Measurements from ENCODE around the gene DGKD.

DNA sequence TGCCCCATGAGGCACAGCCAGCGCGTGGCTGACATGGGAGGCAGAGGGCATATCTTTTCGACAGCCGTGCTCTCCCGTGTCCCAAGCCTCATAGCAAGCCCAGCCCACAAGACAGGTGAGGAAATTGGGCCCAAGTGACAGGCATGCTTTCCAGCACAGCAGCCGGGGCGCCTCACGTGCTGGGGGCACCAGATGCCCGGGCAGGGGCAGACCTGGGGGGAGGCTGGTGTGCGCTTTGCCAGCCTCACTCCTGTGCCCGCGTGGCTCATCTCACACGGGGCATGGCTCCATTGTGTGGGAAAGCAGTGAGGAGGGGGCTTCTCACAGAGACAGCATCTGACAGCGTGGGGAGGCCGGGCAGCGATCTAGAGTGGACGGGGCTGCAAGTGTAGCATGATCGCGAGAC, 119.1 kb downstream of the DGKD start:
- TF ChIP-seq, protein P1, sequence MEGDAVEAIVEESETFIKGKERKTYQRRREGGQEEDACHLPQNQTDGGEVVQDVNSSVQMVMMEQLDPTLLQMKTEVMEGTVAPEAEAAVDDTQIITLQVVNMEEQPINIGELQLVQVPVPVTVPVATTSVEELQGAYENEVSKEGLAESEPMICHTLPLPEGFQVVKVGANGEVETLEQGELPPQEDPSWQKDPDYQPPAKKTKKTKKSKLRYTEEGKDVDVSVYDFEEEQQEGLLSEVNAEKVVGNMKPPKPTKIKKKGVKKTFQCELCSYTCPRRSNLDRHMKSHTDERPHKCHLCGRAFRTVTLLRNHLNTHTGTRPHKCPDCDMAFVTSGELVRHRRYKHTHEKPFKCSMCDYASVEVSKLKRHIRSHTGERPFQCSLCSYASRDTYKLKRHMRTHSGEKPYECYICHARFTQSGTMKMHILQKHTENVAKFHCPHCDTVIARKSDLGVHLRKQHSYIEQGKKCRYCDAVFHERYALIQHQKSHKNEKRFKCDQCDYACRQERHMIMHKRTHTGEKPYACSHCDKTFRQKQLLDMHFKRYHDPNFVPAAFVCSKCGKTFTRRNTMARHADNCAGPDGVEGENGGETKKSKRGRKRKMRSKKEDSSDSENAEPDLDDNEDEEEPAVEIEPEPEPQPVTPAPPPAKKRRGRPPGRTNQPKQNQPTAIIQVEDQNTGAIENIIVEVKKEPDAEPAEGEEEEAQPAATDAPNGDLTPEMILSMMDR (IDR thresholded peaks at IDR 0.05; ENCODE audit: insufficient read depth, low read depth, low read length): no peak
- no peak for TF ChIP-seq EZH2 (IDR thresholded peaks at IDR 0.05; ENCODE audit: insufficient read depth, low read length)
